HepG2 (cell line): Measurements from ENCODE around the gene FGF21. TPM values are rescaled to one million over a fixed set of nuclear protein-coding genes. Genes with fewer than 3 reads are reported as not detected.

Source experiments
- ATF3 ChIP-seq: sonication (generic); formaldehyde crosslinking; IDR thresholded peaks from 2 replicates; pipeline ENCODE4 v1.4.0; 2020; ENCODE audit warnings: missing genetic modification reagents
- BRCA1 ChIP-seq: sonication (generic); formaldehyde crosslinking; IDR thresholded peaks from 2 replicates; pipeline ENCODE4 v1.4.0; 2020; ENCODE audit warnings: missing genetic modification reagents
- CENPBD1 ChIP-seq: sonication (generic); formaldehyde crosslinking; IDR thresholded peaks from 2 replicates; pipeline ENCODE4 v1.8.0; 2022; ENCODE audit warnings: missing genetic modification reagents, low read depth, mild to moderate bottlenecking, borderline replicate concordance
- CENPX ChIP-seq: sonication (generic); formaldehyde crosslinking; IDR thresholded peaks from 2 replicates; pipeline ENCODE4 v1.9.0; 2021; ENCODE audit warnings: mild to moderate bottlenecking, missing genetic modification reagents, moderate library complexity
- EZH2 ChIP-seq: conservative IDR thresholded peaks from 2 replicates; pipeline ENCODE4 v1.6.1; 2012; ENCODE audit warnings: mild to moderate bottlenecking, low read depth, low read length, moderate library complexity
- HNRNPL ChIP-seq: fragments of 200-400 bp; formaldehyde crosslinking; IDR thresholded peaks from 2 replicates; pipeline ENCODE4 v1.6.1; 2017; ENCODE audit warnings: mild to moderate bottlenecking, low read depth, low read length
- PATZ1 ChIP-seq: sonication (generic); formaldehyde crosslinking; IDR thresholded peaks from 2 replicates; pipeline ENCODE4 v1.4.0; 2020; ENCODE audit warnings: missing genetic modification reagents
- PCBP2 ChIP-seq: fragments of 200-400 bp; formaldehyde crosslinking; optimal IDR thresholded peaks from 2 replicates; pipeline ENCODE3; 2018; ENCODE audit warnings: low read length, low read depth; ENCODE audit not compliant: poor library complexity, severe bottlenecking
- POLR2AphosphoS5 ChIP-seq: IDR thresholded peaks from 2 replicates; pipeline ENCODE4 v1.6.1; 2012; ENCODE audit warnings: low read depth, low read length
- REST ChIP-seq, 2 experiments: IDR thresholded peaks; 2 replicates each; pipeline ENCODE4 v1.6.1; 2011 to 2012; ENCODE audit warnings: low read length in 2 of 2, borderline replicate concordance in 1 of 2, low read depth in 1 of 2, mild to moderate bottlenecking in 1 of 2, moderate library complexity in 1 of 2
- SMAD3 ChIP-seq: sonication (generic); formaldehyde crosslinking; IDR thresholded peaks from 2 replicates; pipeline ENCODE4 v1.4.0; 2020; ENCODE audit warnings: missing genetic modification reagents
- STAG1 ChIP-seq: sonication (generic); formaldehyde crosslinking; IDR thresholded peaks from 2 replicates; pipeline ENCODE4 v1.4.0; 2020; ENCODE audit warnings: missing genetic modification reagents
- U2AF2 ChIP-seq: fragments of 200-400 bp; formaldehyde crosslinking; IDR thresholded peaks from 2 replicates; pipeline ENCODE4 v1.6.1; 2017; ENCODE audit warnings: low read depth, mild to moderate bottlenecking, low read length
- ZBTB34 ChIP-seq: sonication (generic); formaldehyde crosslinking; IDR thresholded peaks from 2 replicates; pipeline ENCODE4 v1.8.0; 2022; ENCODE audit warnings: mild to moderate bottlenecking, missing genetic modification reagents
- ZBTB8A ChIP-seq: sonication (generic); formaldehyde crosslinking; IDR thresholded peaks from 2 replicates; pipeline ENCODE4 v1.4.0; 2020; ENCODE audit warnings: mild to moderate bottlenecking, low read depth, missing genetic modification reagents, borderline replicate concordance
- ZNF20 ChIP-seq: sonication (generic); formaldehyde crosslinking; IDR thresholded peaks from 2 replicates; pipeline ENCODE4 v1.4.0; 2020; ENCODE audit warnings: mild to moderate bottlenecking, moderate library complexity, missing genetic modification reagents
- ZNF232 ChIP-seq: sonication (generic); formaldehyde crosslinking; IDR thresholded peaks from 2 replicates; pipeline ENCODE4 v1.4.0; 2020; ENCODE audit warnings: missing genetic modification reagents, borderline replicate concordance
- ZNF770 ChIP-seq: sonication (generic); formaldehyde crosslinking; IDR thresholded peaks from 2 replicates; pipeline ENCODE4 v1.5.0; 2020; ENCODE audit warnings: mild to moderate bottlenecking, missing genetic modification reagents
- polyA plus RNA-seq, 8 experiments: library from polyadenylated mRNA; depleted of rRNA in 3 of 8; stranded (reverse) in 7 of 8; unstranded in 1 of 8; fragments of >200 nt; fragmentation: Illumina TruSeq in 4 of 8; extraction: Trizol in 4 of 8; gene quantifications; 2 replicates each; pipeline versions ENCODE4 v1.2.1 to v1.2.3, GENCODE V29; 2011 to 2016; ENCODE audit warnings: low read depth in 4 of 8, missing spikeins in 1 of 8, mixed read lengths in 1 of 8; ENCODE audit not compliant: insufficient read depth in 1 of 8
- total RNA-seq, 5 experiments: library from RNA; depleted of rRNA; stranded (reverse); fragments of >200 nt; fragmentation: Illumina TruSeq; extraction: Trizol; gene quantifications; 2 replicates each; pipeline ENCODE4 v1.2.3, GENCODE V29; 2016; ENCODE audit warnings: low read depth in 1 of 5

FGF21 gene
- total and polyA plus RNA-seq, 2 of the 13 experiments (the other 11 are each of a cell fraction or from before 2014, with no cell fraction given): 0.17 TPM; not detected in 1

GRCh38 chr19:48713864-48714755 is 41.2 kb upstream of the FGF21 start (continued):
- TF ChIP-seq ZBTB34 (CRISPR knock-in tag) (no peak), SMAD3 (no peak; the same call in 1 of the 2 replicates), BRCA1 (CRISPR knock-in tag) (no peak), HNRNPL (0 out of 2 replicates have a peak, but pooled peaks have one; percentile 43), REST (IDR thresholded peaks at IDR 0.05; ENCODE audit: borderline replicate concordance in 1 of 2, low read depth in 1 of 2, low read length in 2 of 2) (no peak), PCBP2 (no peak), EZH2 (no peak), PATZ1 (no peak), CENPBD1 (no peak), ZNF232 (CRISPR knock-in tag) (peak; percentile 35; the same call in 1 of the 2 replicates), ZBTB8A (CRISPR knock-in tag) (no peak), U2AF2 (no peak), ZNF770 (no peak), POLR2AphosphoS5 (peak; percentile 44), ATF3 (no peak), ZNF20 (no peak), CENPX (no peak), STAG1 (CRISPR knock-in tag) (0 out of 2 replicates have a peak, but pooled peaks have one; percentile 11)
